ENCODE results near the gene CPLX3.
A peak's percentile ranks its signal among the peaks of the same experiment; 100 is the strongest.

CPLX3 gene

GRCh38 chr15:74788683-74789151, 37.7 kb upstream of the CPLX3 start:
- DNase-seq = peak; percentile 63

GRCh38 chr15:74789171-74789631, 37.2 kb upstream of the CPLX3 start:
- peak; percentile 45 for DNase-seq

GRCh38 chr15:74789741-74790079, 36.7 kb upstream of the CPLX3 start:
- no peak for DNase-seq

GRCh38 chr15:74790080-74790916, 36.1 kb upstream of the CPLX3 start:
- peak; percentile 67 for DNase-seq

- no peak for DNase-seq
Measured at GRCh38 chr15:74791007-74791406, 35.4 kb upstream of the CPLX3 start.

- DNase-seq = no peak
Measured at GRCh38 chr15:74791667-74792066, 34.8 kb upstream of the CPLX3 start.

- DNase-seq = peak; percentile 18
Measured at GRCh38 chr15:74792227-74793016, 34.0 kb upstream of the CPLX3 start.

GRCh38 chr15:74793135-74794028, 33.0 kb upstream of the CPLX3 start:
- DNase-seq = peak; percentile 77

GRCh38 chr15:74794248-74794969, 32.0 kb upstream of the CPLX3 start:
- DNase-seq = peak; percentile 22

GRCh38 chr15:74794970-74795349, 31.5 kb upstream of the CPLX3 start:
- no peak for DNase-seq

GRCh38 chr15:74795966-74796625, 30.3 kb upstream of the CPLX3 start:
- DNase-seq = peak; percentile 68

GRCh38 chr15:74798388-74799254, 27.8 kb upstream of the CPLX3 start:
- DNase-seq = no peak

GRCh38 chr15:74799255-74799855, 27.1 kb upstream of the CPLX3 start:
- peak; percentile 45 for DNase-seq

- DNase-seq = peak; percentile 90
Measured at GRCh38 chr15:74799856-74800558, 26.4 kb upstream of the CPLX3 start.

- DNase-seq = no peak
Measured at GRCh38 chr15:74800559-74801094, 25.8 kb upstream of the CPLX3 start.

GRCh38 chr15:74801311-74801997, 25.0 kb upstream of the CPLX3 start:
- no peak for DNase-seq

- no peak for DNase-seq
Measured at GRCh38 chr15:74802290-74802689, 24.1 kb upstream of the CPLX3 start.

- no peak for DNase-seq
Measured at GRCh38 chr15:74802862-74803447, 23.5 kb upstream of the CPLX3 start.

Data from activated CD4-positive, alpha-beta T cell treated with anti-CD3 and anti-CD28 coated beads for 48 hours (primary cell).